GM18505 (cell line): ENCODE measurements around the gene CBLB.
"Not testable (repeated sequence)": the region's sequence is repeated elsewhere in the genome, so short reads cannot be mapped to it uniquely, and the experiment has no call there.

ENCODE experiments used
- ATAC-seq: cut with Tn5 transposase; IDR thresholded peaks from one replicate; pipeline ENCODE4 v1.9.1; 2021; ENCODE audit not compliant: unreplicated experiment
- POLR2A ChIP-seq: IDR thresholded peaks from 4 replicates; pipeline ENCODE4 v1.6.1; 2011; ENCODE audit warnings: borderline replicate concordance; ENCODE audit not compliant: insufficient read depth, insufficient read length; ENCODE audit errors: extremely low read depth

Gene CBLB

GRCh38 chr3:105832644-105833043 is 36.2 kb downstream of the CBLB start:
- no peak for TF ChIP-seq POLR2A
- ATAC-seq, result no peak

- no peak for TF ChIP-seq POLR2A
- no peak for ATAC-seq
Measured at GRCh38 chr3:105830836-105831235, 38.0 kb downstream of the CBLB start.

- no peak for TF ChIP-seq POLR2A
- ATAC-seq, result no peak
Measured at GRCh38 chr3:105829871-105830622, 38.8 kb downstream of the CBLB start.

GRCh38 chr3:105829229-105829628 is 39.6 kb downstream of the CBLB start:
- no peak for TF ChIP-seq POLR2A
- no peak for ATAC-seq

- ATAC-seq, result no peak
Measured at GRCh38 chr3:105828703-105829102, 40.1 kb downstream of the CBLB start.

GRCh38 chr3:105827959-105828358 is 40.9 kb downstream of the CBLB start:
- TF ChIP-seq POLR2A, result no peak
- no peak for ATAC-seq

More at GRCh38 chr3:105828703-105829102, 40.1 kb downstream of the CBLB start:
- no peak for TF ChIP-seq POLR2A

GRCh38 chr3:105826778-105827634 is 41.8 kb downstream of the CBLB start:
- peak; percentile 16 for TF ChIP-seq POLR2A
- peak; percentile 46 for ATAC-seq

GRCh38 chr3:105824129-105824528 is 44.7 kb downstream of the CBLB start:
- no peak for TF ChIP-seq POLR2A
- no peak for ATAC-seq

- TF ChIP-seq POLR2A, result no peak
- ATAC-seq, result no peak
Measured at GRCh38 chr3:105823149-105823867, 45.5 kb downstream of the CBLB start.

GRCh38 chr3:105822171-105823123 is 46.4 kb downstream of the CBLB start:
- no peak for TF ChIP-seq POLR2A
- ATAC-seq, result no peak

- no peak for TF ChIP-seq POLR2A
- no peak for ATAC-seq
Measured at GRCh38 chr3:105821433-105821832, 47.4 kb downstream of the CBLB start.

- no peak for ATAC-seq
Measured at GRCh38 chr3:105816833-105817232, 52.0 kb downstream of the CBLB start.

GRCh38 chr3:105815331-105815730 is 53.5 kb downstream of the CBLB start:
- not testable (repeated sequence) for ATAC-seq

More at GRCh38 chr3:105816833-105817232, 52.0 kb downstream of the CBLB start:
- TF ChIP-seq POLR2A, result no peak
